Activated T-cell treated with anti-CD3 and anti-CD28 coated beads for 48 hours (primary cell): Measurements from ENCODE around the gene CADPS2.

Source experiments
- DNase-seq: peaks from one replicate; pipeline ENCODE4 v3.0.0-alpha.2; 2020; ENCODE audit warnings: low read depth

The CADPS2 gene

DNA sequence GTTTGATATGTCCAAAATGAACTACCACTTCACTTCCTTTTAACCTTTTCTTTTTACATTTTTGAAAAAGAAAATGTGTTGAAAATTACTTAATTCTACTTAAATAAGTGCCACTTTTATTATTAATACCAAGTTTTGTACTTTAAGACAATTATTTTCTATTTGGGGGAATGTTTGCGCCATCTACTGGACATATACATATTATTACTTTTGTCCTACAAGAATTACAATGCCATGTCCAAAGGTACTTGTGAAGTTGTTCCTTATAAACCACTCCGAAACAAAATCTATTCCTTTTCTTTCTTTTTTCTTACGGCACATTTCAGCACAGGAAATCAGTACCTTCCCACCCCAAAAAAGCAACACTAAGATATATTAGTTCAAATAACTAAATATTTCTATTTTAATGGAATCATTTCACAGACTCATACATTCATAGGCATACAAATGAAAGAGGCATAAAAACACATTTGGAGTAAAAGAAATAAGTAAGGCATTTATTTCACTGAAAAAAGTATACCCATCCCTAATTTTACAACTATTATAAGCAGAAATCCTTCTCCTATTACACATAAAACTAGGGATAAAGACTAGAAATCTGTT is 357.3 kb downstream of the CADPS2 start:
- no peak for DNase-seq

DNA sequence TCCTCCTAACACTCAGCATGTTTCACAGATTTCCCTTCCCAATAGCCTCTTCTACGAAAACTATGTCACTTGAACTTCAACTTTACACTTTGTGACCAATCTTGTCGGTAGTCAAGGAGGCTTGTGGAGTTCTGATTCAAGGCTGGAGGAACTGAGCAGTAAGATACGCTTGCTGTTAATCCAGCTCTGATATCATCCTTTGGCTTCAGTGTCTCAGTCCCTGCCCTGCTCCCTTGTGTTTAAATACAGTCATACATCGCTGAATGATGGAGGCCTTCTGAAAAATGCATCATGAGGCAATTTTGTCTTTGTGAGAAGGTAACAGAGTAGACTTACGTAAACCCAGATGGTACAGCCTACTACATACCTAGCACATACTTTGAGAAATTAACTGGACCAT is 360.9 kb downstream of the CADPS2 start:
- DNase-seq = no peak

DNA sequence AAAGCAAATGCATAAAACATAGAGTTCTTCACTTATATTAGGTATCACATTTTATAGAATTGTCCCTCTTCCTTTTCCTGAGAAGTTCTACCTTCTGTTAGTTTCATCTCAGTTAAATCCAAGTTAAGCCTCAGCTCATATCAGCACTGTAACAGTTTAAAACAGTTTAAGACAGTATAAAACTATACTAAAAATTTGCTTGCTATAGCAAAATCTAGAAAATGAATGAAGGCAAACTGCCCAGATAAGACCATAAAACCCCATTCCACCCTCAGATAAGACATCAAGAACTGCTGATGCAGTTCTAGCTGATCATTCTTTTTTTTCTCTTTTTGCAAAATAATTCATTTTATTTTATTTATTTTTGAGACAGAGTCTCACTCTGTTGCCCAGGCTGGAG is 364.5 kb downstream of the CADPS2 start:
- no peak for DNase-seq

DNA sequence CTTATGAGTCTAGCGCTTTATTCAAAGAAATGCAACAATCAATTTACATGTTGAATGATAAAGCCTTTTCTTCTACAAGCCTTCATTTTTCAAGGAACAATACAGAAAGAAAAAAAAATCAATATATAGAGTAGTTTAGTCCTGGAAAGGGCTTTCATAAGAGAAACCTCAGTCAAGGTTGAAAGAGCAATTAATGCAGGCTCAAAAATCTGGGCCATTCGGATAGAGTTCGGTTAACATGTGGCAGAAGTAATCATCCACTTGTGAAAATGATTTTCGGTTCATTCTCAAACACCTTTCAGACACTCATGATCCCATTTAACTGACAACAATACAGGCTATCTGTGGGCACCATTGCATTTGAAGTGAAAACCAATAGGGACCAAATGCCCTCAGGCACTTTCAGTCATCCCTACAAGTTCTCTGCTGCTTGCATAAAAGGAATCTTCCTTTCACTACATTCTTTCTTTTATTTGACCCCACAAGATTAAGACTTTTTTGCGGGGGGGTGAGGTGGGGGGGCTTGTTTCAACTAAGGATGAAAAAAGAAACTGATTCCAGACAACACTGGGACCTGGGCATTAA is 365.2 kb downstream of the CADPS2 start:
- no peak for DNase-seq

DNA sequence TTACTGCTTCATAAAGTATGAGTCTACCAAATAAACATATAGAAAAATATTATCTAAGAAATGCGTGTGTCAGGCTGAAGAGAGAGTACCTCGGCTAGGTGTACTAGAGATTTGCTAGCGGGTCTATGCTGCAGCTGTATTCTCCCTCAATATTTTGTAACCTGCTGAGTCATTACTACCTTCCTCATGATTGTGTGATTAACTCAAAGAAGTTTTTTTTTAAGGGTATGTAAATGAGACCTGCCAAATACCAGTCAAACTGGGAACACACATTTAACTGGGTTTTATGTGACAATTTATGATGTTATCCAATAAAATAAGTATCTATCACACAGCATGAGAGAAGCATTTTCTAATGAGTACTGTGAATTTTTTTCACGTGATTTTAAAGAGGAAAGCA is 367.8 kb downstream of the CADPS2 start:
- no peak for DNase-seq

DNA sequence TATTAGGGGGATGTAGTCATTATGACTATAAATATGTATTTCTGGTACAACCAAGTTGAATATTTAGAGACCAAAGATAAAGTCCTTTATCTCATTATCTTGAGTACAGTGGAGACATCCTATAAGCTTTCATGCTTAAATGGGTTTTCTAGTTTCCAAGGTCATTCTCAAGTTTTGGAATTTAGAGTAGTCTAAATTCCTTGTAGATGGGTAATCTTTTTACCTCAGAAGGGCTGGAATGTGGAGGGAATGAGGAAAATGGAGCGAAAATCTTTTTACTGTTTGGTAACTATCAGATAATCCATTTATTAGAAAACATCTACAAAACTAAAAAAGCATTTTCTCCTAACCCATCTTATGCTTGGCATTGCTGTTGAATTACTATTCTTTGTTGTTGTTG is 368.7 kb downstream of the CADPS2 start:
- no peak for DNase-seq

DNA sequence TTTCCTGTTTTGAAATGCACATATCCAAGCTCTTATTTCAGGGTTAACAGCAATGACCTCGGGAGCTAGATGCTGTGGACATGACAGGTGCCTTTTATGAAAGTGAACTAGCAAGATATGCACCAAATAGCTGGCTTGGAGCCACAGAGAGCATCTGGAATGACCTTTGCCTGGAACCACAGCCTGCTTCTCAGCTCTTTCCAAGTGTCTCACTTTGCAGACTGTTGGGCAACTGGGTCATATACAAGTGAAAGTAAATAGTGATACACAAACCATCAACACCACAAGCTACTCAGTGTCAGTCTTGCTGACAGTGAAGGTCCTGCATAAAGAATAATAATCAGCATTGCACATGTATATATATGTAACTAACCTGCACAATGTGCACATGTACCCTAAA is 370.9 kb downstream of the CADPS2 start:
- DNase-seq = no peak

DNA sequence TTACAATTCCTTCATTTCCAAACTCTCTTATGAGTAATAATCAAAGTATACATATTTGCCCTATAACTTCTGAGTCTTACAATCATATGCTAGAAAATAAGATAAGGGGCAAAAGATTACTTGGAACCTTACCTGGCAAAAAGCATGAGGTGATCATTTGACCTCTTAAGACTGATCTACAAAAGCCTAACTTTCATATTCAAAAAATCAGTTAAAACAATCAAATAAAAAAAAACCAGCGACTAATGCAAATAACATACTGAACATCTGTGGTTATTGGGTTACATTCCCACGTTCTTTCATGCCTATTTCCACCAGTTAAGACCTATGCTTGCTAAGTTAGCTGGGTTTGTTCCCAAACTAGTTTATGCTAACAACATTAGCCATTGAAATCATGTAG is 375.0 kb downstream of the CADPS2 start:
- DNase-seq = no peak

DNA sequence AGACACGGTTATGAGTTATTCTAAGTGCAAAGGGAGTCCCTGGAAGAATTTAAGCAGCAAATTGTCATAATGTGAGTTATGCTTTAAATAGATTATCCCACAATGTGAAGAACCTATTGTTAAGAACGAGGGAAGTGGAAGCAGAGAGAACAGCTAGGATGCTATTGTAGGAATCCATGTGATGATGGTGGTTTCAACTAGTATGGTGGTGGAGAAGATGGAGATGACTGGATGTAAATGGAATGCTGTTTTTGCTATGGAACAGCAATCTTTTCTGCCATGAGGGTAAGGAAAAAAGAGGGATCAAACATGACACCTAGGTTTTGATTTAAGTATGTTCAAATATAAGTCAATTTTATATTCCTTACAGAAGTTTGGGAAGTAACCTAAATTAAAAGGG is 378.7 kb downstream of the CADPS2 start:
- no peak for DNase-seq

DNA sequence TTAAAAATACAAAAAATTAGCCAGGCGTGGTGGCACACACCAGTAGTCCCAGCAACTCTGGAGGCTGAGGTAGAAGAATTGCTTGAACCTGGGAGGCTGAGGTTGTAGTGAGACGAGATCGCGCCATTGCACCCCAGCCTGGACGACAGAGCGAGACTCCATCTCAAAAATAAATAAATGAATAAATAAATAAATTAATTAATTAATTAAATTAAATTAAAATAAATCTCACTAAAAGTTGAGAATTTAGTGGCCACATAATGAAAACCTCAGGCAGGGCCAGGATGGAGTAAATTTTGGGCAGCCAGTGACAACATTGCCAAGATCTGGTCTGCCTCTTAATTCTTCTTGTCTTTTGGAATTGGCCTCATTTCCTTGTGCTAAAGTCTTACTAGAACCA is 394.3 kb downstream of the CADPS2 start:
- DNase-seq = no peak

DNA sequence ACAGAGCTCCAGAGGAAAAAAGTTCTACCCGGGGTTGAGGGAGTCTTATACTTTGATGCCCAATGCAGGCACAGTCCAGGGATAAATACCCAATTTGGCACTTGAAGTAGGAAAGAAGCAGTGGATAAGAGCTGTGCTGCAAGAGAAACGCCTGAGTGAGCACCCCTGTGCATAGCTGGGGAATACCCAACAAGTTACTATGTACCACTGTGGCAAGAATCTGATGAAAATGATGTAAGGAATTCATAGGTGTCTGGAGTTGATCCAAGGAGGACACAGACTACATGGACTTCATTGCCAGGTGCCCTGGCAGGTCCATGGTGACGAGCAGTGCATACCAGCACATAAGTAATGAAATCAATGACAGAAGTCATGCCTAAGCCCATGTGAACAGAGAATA is 398.0 kb downstream of the CADPS2 start:
- DNase-seq = no peak

DNA sequence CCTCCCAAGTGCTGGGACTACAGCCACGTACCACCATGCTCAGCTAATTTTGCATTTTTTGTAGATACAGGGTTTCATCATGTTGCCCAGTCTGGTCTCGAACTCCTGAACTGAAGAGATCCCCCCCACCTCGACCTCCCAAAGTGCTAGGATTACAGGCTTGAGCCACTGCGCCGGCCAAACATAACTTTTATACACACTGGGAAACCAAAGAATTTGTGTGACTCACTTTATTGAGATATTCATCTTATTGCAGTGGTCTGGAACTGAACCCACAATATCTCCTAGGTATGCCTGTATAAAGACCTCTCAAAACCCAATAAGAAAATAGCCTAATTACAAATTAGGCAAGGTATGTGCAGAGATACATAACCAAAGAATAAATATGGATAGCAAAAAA is 399.1 kb downstream of the CADPS2 start:
- DNase-seq = no peak

DNA sequence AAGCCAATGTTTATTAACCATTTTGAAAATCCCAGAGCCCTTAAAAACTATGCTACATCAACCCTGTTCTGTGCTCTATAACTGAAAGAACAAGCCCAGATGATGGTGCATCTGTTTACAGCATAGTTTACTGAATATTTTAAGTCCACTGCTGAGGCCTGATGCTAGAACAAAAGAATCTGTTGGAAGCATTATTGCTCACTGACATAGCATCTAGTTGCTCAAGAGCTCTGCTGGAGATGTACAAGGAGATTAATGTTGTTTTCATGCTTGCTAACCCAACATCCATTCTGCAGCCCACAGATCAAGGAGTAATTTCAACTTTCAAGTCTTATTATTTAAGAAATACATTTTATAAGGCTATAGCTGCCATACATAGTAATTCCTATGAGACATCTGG is 400.4 kb downstream of the CADPS2 start:
- no peak for DNase-seq

DNA sequence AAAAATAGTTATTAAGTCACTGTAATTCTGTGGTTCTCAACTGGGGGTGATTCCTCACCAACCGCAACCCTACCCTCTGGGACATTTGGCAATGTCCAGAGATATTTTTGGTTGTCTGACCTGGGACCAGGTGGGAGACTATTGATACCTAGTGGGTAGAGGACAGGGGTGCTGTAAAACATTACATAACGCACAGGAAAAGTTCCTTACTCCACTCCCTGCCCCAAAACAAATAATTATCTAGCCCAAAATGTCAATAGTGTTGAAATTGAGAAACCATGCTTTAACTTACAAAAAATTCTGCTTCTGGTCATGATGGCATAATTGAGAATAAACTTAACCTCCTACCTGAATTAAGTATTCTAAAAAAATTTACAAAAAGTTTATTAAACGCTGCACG is 404.0 kb downstream of the CADPS2 start:
- no peak for DNase-seq

DNA sequence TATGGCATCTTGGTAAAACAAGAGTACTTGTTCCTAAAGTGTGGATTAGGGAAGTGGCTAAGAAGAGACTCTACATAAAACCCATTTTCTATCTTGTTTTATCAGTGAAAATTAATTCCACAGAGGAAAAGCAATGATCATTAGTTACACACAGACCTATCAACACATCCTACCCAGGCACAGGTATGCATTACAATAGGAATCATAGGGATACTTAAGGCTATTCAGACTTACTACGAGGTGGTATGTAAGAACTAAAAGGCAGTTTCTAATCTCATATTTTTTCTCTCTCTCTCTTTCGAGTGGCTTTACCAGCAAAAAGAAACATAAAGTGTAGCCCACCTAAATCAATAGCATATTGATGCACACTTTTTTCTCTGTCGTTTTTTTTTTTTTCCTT is 415.4 kb downstream of the CADPS2 start:
- no peak for DNase-seq

DNA sequence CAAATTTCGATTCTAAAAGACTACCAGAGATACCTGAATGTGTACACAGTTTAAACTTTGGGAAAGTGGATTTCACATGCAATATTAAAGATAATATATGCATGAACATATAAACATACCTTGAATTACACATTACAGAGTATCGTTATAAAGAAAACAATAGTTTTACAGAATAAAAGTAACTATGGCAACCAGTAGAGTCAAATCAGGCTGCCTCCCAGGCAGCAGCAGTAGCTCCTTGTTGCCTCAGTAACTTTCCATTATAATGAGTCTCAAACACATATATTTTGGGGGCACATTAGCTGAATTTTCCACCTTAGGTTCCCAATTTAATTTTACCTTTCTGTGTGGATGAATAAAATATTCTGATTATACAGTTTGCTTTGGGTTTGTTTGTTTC is 417.3 kb downstream of the CADPS2 start:
- no peak for DNase-seq

DNA sequence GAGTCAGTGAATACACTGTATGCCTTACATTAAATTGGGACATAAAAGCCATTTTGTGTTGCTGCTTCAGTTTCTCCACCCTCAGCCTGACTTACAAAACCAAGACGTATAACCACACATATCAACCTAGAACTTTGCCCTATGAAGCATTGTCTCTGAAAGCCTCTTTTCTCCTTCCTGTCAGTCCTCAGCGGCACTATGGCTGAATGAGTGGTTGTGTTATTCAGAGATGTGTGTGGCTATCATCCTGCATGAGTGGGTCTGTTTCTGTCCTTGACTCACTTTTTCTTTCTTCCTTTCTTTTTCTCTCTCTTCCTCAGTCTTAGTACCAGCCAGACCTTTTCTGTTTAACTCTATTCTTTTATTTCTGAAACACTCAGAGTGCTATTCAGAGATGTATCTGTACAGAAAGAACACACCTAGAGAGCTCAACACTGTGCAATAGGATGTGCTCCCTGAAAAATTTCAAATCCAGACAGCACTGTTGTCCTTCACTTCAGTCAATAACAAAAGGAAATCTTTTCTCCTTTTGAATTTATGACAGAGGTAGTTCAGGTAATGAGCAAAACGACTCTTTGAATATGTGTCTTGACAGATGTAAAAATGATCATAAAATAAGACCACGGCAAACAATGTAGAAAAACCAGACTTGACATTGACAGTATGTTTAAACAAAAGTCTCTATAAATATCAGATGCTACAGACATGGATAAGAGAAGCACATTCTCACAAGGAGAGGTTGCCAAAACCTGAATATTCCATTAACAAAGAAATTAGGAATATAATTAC is 418.4 kb downstream of the CADPS2 start:
- DNase-seq = no peak

DNA sequence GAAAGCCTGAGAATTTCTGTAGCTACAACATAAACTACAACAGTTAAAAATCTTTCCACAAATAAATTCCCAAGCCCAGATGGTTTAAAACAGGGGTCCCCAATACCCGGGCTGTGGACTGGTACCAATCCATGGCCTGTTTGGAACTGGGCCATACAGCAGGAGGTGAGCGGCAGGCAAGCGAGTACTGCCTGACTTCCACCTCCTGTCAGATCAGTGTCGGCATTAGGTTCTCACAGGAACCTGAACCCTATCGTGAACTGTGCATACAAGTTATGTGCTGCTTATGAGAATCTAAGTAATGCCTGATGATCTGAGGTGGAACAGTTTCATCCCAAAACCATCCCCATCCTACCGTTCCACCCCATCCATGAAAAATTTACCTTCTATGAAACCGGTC is 421.0 kb downstream of the CADPS2 start:
- DNase-seq = no peak

DNA sequence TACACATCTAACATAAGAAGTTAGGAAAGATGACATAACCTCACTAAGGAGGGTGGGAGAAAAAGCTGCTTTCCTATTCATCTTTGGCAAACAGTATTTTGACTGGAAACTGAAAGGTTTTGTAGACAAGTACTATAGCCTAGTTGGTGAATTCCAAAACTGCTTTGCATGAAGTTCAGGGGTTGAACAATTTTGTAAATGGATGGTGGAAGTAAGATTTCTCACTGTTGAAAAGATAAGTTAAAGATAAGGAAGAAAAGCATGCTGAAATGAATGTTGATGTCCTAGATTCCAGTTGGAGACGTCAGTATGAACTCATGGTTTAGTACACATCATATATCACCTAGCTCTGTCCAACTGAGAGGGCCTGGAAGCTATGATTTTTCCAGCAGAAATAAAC is 422.6 kb downstream of the CADPS2 start:
- no peak for DNase-seq

DNA sequence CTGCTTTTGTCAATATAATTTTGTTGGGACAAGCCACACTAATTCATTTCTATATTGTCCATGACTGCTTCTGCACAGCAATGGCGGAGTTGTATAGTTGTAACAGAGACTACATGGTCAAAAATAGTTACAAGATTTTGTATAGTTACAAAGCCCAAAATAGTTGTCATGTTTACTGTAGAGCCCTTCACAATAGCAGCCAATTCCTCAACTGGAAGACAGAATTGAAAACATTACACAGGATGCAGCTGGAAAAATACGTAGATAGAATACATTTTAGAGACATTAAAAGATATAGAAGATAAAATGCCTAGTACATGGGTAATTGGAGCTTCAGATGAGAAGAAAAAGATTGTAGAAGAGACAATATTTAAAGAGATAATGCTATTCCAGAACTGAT is 425.3 kb downstream of the CADPS2 start:
- DNase-seq = no peak

DNA sequence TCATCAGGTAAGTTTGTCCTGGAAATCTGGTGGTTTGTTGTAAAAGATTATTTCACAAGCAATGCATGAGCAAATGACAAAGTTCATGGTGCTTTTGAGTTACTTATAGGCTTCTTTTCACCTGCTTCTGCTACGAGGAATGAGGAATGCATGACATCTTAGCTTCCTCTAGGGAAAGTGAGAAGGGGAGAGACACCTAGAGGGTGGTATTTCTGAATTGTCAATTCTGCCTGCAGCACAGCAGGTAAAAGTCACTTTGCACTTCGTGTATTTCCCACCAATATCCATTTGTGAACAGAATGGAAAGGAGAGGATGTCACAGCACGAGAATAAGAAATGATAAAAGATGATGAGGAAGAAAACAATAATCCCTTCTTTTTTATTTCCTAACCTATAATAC is 428.3 kb downstream of the CADPS2 start:
- no peak for DNase-seq

DNA sequence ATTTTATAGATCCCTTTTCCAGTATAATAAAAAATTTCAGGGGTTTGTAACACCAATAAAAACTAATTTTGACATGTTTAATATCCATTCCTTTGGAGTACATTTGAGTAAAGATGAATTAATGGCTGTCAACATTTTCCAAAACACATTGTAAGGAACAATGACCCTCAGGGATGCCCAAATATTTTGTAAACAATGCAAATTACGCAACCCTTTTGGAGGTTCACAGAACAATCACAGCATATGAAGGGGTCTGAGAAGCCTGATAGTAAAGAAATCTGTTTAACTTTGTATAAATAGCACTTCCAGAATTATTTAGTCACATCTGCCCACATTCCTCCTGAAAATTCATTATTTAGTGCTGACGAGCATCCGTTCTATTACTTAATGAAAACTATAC is 428.9 kb downstream of the CADPS2 start:
- no peak for DNase-seq

DNA sequence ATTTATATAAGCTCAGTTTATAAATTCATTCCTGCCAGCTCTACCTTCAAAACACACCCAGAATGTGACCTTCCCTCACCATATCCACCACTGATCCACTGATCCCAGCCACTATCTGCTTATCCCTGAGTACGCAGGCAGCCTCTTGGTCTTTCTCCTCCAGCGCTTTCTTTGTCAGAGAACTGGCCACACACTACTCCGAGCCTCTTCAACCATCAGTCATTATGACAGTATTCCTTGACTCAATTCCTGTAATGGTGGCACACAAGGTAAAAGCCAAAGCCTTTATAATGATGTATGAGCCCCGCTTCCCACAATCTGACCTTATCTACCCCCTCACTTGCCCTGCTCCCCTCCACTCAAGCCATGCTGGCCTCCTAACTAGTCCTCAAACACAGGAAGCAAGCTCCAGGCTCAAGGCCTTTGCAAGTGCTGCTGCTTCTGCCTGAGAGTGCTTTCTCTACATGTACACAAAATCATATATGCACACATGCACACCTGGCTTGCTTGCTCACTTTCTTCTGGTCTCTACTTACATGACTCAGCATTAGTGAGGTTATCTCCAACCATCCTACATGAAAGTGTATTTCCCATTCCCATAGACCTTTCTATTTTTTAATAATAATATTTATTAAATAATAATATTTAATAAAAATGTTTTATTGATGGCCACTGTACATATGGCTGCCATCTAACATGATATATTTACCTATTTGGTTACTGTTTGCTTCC is 431.3 kb downstream of the CADPS2 start:
- DNase-seq = no peak
